Measurements from ENCODE around the gene SMTN.

GRCh38 chr22:31068970-31069369 lies 12.1 kb upstream of the SMTN start:
- TF ChIP-seq CTCF (IDR thresholded peaks at IDR 0.05) (no peak), POLR2AphosphoS5 (IDR thresholded peaks at IDR 0.05) (no peak), POLR2A (IDR thresholded peaks at IDR 0.05) (no peak), EP300 (IDR thresholded peaks at IDR 0.05; ENCODE audit: low read depth) (no peak)
